Endothelial cell of umbilical vein (primary cell): ENCODE results near the gene CCDC197. TPM values are rescaled to one million over a fixed set of nuclear protein-coding genes. Genes with fewer than 3 reads are reported as not detected.

ENCODE experiments used
- BruUV-seq: library from RNA; stranded (reverse); fragments of 400-500 nt; replicated peaks from 2 replicates; lab custom pipeline; 2021; lab: Mats Ljungman, UMichigan
- CTCF ChIA-PET: fragments of 300-600, 350-600 bp; sonication (Branson Sonifier 250); formaldehyde crosslinking; loops from one replicate; lab custom pipeline; 2021; ENCODE audit warnings: antibody characterized with exemption, inconsistent platforms; lab: Charles Lee
- POLR2A ChIA-PET: fragments of 300-600, 350-600 bp; sonication (Branson Sonifier 250); formaldehyde crosslinking; loops from one replicate; lab custom pipeline; 2021; ENCODE audit warnings: antibody characterized with exemption, inconsistent platforms; lab: Charles Lee
- DNase-seq: peaks from one replicate; pipeline ENCODE4 v3.0.0-alpha.2; 2011; ENCODE audit warnings: low read depth, low spot score
- FAIRE-seq: peaks from 2 replicates; lab custom pipeline; 2011; peaks lifted over from hg19 to GRCh38; lab: Jason Lieb, UNC
- H2AFZ ChIP-seq: 2 replicates; pipeline ENCODE4 v1.6.0; 2012; ENCODE audit warnings: low read depth, low read length, control low read depth, inconsistent platforms
- H3K27ac ChIP-seq: 2 replicates; pipeline ENCODE4 v1.5.1; 2011; ENCODE audit warnings: low read depth, mild to moderate bottlenecking, control low read depth, low read length, moderate library complexity; ENCODE audit not compliant: insufficient read depth
- H3K27me3 ChIP-seq, 2 experiments: 2 replicates each; pipeline versions ENCODE4 v1.6.0 to v1.6.1; 2011; ENCODE audit warnings: low read length in 2 of 2, mixed read lengths in 1 of 2; ENCODE audit not compliant: control insufficient read depth in 2 of 2, insufficient read depth in 2 of 2
- H3K36me3 ChIP-seq, 2 experiments: 2 replicates in 1 of 2; 3 replicates in 1 of 2; pipeline ENCODE4 v1.5.1; 2011; ENCODE audit warnings: low read length in 2 of 2, mild to moderate bottlenecking in 1 of 2, moderate library complexity in 1 of 2; ENCODE audit not compliant: control insufficient read depth in 2 of 2, insufficient read depth in 2 of 2; ENCODE audit errors: extremely low read depth in 1 of 2
- H3K4me1 ChIP-seq: 3 replicates; pipeline ENCODE4 v1.5.1; 2011; ENCODE audit warnings: mild to moderate bottlenecking, low read length; ENCODE audit not compliant: control insufficient read depth, insufficient read depth; ENCODE audit errors: extremely low read depth
- H3K4me2 ChIP-seq: 2 replicates; pipeline ENCODE4 v1.6.1; 2011; ENCODE audit warnings: low read length, control low read depth, mixed read lengths; ENCODE audit not compliant: insufficient read depth
- H3K4me3 ChIP-seq, 3 experiments: fragments of 200-600 bp in 1 of 3; sonication (generic), shearing (Covaris generic) in 1 of 3; replicated peaks in 1 of 3; 2 replicates each; pipeline ENCODE4 v1.5.1; 2011 to 2016; ENCODE audit warnings: control low read depth in 3 of 3, low read length in 3 of 3, mild to moderate bottlenecking in 2 of 3, inconsistent platforms in 1 of 3, low read depth in 1 of 3, moderate library complexity in 1 of 3; ENCODE audit not compliant: insufficient read depth in 1 of 3
- H3K79me2 ChIP-seq: 2 replicates; pipeline ENCODE4 v1.6.0; 2012; ENCODE audit warnings: low read length, inconsistent platforms; ENCODE audit not compliant: control insufficient read depth, insufficient read depth
- H3K9ac ChIP-seq: replicated peaks from 2 replicates; pipeline ENCODE3; 2011; ENCODE audit warnings: low read length, control low read depth; ENCODE audit not compliant: insufficient read depth; ENCODE audit errors: extremely low read depth
- H3K9me1 ChIP-seq: replicated peaks from 3 replicates; pipeline ENCODE4 v1.6.0; 2011; ENCODE audit warnings: mild to moderate bottlenecking, low read length; ENCODE audit not compliant: control insufficient read depth, insufficient read depth; ENCODE audit errors: extremely low read depth
- H3K9me3 ChIP-seq: replicated peaks from 2 replicates; pipeline ENCODE4 v1.5.1; 2012; ENCODE audit warnings: low read length, inconsistent platforms; ENCODE audit not compliant: control insufficient read depth, insufficient read depth
- H4K20me1 ChIP-seq: replicated peaks from 2 replicates; pipeline ENCODE3; 2011; ENCODE audit warnings: mild to moderate bottlenecking, low read length; ENCODE audit not compliant: control insufficient read depth, insufficient read depth; ENCODE audit errors: extremely low read depth
- CTCF ChIP-seq, 2 donors: IDR thresholded peaks; 1 replicate in 1 of 2; 2 replicates in 1 of 2; pipeline ENCODE4 v1.5.1; 2011; ENCODE audit warnings: low read length in 2 of 2, mild to moderate bottlenecking in 2 of 2, moderate library complexity in 2 of 2, control low read depth in 1 of 2, inconsistent platforms in 1 of 2, low read depth in 1 of 2; ENCODE audit not compliant: insufficient read depth in 1 of 2; ENCODE audit errors: extremely low read depth in 1 of 2
- EZH2 ChIP-seq: IDR thresholded peaks from 2 replicates; pipeline ENCODE4 v1.6.1; 2012; ENCODE audit warnings: borderline replicate concordance, low read depth, mild to moderate bottlenecking, moderate library complexity, low read length, inconsistent platforms; ENCODE audit not compliant: severe bottlenecking
- FOS ChIP-seq: IDR thresholded peaks from 2 replicates; pipeline ENCODE4 v1.6.1; 2011; ENCODE audit warnings: mild to moderate bottlenecking, low read length, moderate library complexity, borderline replicate concordance; ENCODE audit not compliant: insufficient read depth
- GATA2 ChIP-seq: IDR thresholded peaks from 2 replicates; pipeline ENCODE4 v1.7.0; 2011; ENCODE audit warnings: low read depth, mild to moderate bottlenecking, moderate library complexity, mixed read lengths, low read length; ENCODE audit not compliant: insufficient read length, insufficient read depth
- JUN ChIP-seq: IDR thresholded peaks from 2 replicates; pipeline ENCODE4 v1.6.1; 2011; ENCODE audit warnings: borderline replicate concordance, low read depth; ENCODE audit not compliant: insufficient read length, insufficient read depth
- MYC ChIP-seq: IDR thresholded peaks from one replicate; pipeline ENCODE4 v1.6.1; 2011; ENCODE audit warnings: mild to moderate bottlenecking, low read depth, low read length
- POLR2A ChIP-seq: IDR thresholded peaks from 2 replicates; pipeline ENCODE4 v1.6.1; 2012; ENCODE audit warnings: low read depth, mild to moderate bottlenecking, control low read depth, low read length
- POLR2AphosphoS5 ChIP-seq: IDR thresholded peaks from 2 replicates; pipeline ENCODE4 v1.6.1; 2012; ENCODE audit warnings: low read depth, mild to moderate bottlenecking, control low read depth, low read length, moderate library complexity; ENCODE audit not compliant: insufficient read depth
- dilution Hi-C: fragments of 300-500 bp; cut with MboI; formaldehyde crosslinking; loops from one replicate; pipeline ENCODE4 v1.15.0; 2019; ENCODE audit warnings: low sequenced_read_pairs; ENCODE audit not compliant: extremely low pct_ligation_motif_present
- intact Hi-C: fragments of 100-400 bp; cut with micrococcal nuclease; formaldehyde crosslinking; loops from one replicate; pipeline ENCODE4 v1.10.0; 2022
- polyA plus RNA-seq, 4 experiments: library from polyadenylated mRNA; depleted of rRNA in 3 of 4; stranded (reverse) in 3 of 4; unstranded in 1 of 4; fragments of >200 nt; gene quantifications; 2 replicates each; pipeline versions ENCODE4 v1.2.1 to v1.2.3, GENCODE V29; 2011 to 2012; ENCODE audit warnings: missing spikeins in 1 of 4
- total RNA-seq: library from RNA; stranded (reverse); gene quantifications from 2 replicates; pipeline ENCODE4 v1.2.3, GENCODE V29; 2021
- TF ChIP-seq, protein P1 (sequence below): IDR thresholded peaks from 2 replicates; pipeline ENCODE4 v1.6.1; 2011; ENCODE audit not compliant: insufficient read depth, insufficient read length

Gene CCDC197
- total and polyA plus RNA-seq, 2 donors (not counting 3 experiments of a cell fraction or from before 2014, with no cell fraction given) = not detected

GRCh38 chr14:94015223-94015622 lies 18.1 kb downstream of the CCDC197 start:
- Histone ChIP-seq H3K79me2 (no peaks in the 10 kb centered on the region), H3K9me3 (no peaks in the 10 kb centered on the region), H3K27me3 (peaks cover 0 to 5% of the 10 kb centered on the region in 2 experiments), H3K27ac (no peak overlapping the region), H3K9me1 (no peaks in the 10 kb centered on the region), H3K4me3 (no peak overlapping the region), H3K4me2 (no peak overlapping the region), H3K9ac (no peak overlapping the region), H4K20me1 (no peaks in the 10 kb centered on the region), H3K36me3 (no peaks in the 10 kb centered on the region), H2AFZ (no peak overlapping the region), H3K4me1 (no peaks in the 10 kb centered on the region)
- no peak for TF ChIP-seq FOS
- TF ChIP-seq POLR2AphosphoS5 = no peak
- TF ChIP-seq POLR2A = no peak
- no peak for TF ChIP-seq CTCF (IDR thresholded peaks at IDR 0.05; ENCODE audit: extremely low read depth in 1 of 2, insufficient read depth in 1 of 2, low read depth in 1 of 2, low read length in 2 of 2)
- TF ChIP-seq JUN = no peak
- TF ChIP-seq EZH2 = no peak
- TF ChIP-seq, protein P1, sequence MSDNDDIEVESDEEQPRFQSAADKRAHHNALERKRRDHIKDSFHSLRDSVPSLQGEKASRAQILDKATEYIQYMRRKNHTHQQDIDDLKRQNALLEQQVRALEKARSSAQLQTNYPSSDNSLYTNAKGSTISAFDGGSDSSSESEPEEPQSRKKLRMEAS = no peak
- TF ChIP-seq GATA2 = no peak
- TF ChIP-seq MYC = no peak
- FAIRE-seq = no peak
- DNase-seq = no peak
- intact Hi-C loops (no loop called here), dilution Hi-C loops (no loop called here)
- BruUV-seq = no TSS peak
- ChIA-PET POLR2A (no interaction called here), CTCF (interaction anchor here (1.2 to 2.4 kb wide), 2 partner anchors 15 to 75 kb away, joined by 3 to 9 read pairs; no protein-coding TSS in a partner anchor)
